HG02678 (cell line): Measurements from ENCODE around the gene ORC3.
"Not testable (repeated sequence)": the region's sequence is repeated elsewhere in the genome, so short reads cannot be mapped to it uniquely, and the experiment has no call there.

Experiments used
- ATAC-seq: cut with Tn5 transposase; IDR thresholded peaks from one replicate; pipeline ENCODE4 v1.9.1; 2021; ENCODE audit warnings: mild to moderate bottlenecking, moderate library complexity; ENCODE audit not compliant: unreplicated experiment

ORC3 gene

GRCh38 chr6:87590990-87591389, 1.1 kb downstream of the ORC3 start:
- no peak for ATAC-seq

GRCh38 chr6:87600576-87600975, 10.6 kb downstream of the ORC3 start:
- no peak for ATAC-seq

- no peak for ATAC-seq
These were observed 16.3 kb downstream of the ORC3 start for GRCh38 chr6:87606199-87606598.

- no peak for ATAC-seq
These were observed 18.9 kb downstream of the ORC3 start for GRCh38 chr6:87608802-87609201.

- ATAC-seq = not testable (repeated sequence)
These were observed 23.1 kb downstream of the ORC3 start for GRCh38 chr6:87613018-87613417.

GRCh38 chr6:87617405-87617804, 27.5 kb downstream of the ORC3 start:
- ATAC-seq = no peak

GRCh38 chr6:87618531-87618930, 28.6 kb downstream of the ORC3 start:
- ATAC-seq = no peak

- ATAC-seq = no peak
These were observed 33.3 kb downstream of the ORC3 start for GRCh38 chr6:87623248-87623647.

- ATAC-seq = no peak
These were observed 38.5 kb downstream of the ORC3 start for GRCh38 chr6:87628424-87628823.

GRCh38 chr6:87628881-87629280, 38.9 kb downstream of the ORC3 start:
- no peak for ATAC-seq

GRCh38 chr6:87630746-87631145, 40.8 kb downstream of the ORC3 start:
- no peak for ATAC-seq

GRCh38 chr6:87633851-87634250, 43.9 kb downstream of the ORC3 start:
- ATAC-seq = no peak

GRCh38 chr6:87636315-87636714, 46.4 kb downstream of the ORC3 start:
- ATAC-seq = no peak

GRCh38 chr6:87637106-87637505, 47.2 kb downstream of the ORC3 start:
- no peak for ATAC-seq

- ATAC-seq = no peak
These were observed 49.4 kb downstream of the ORC3 start for GRCh38 chr6:87639373-87639772.

- ATAC-seq = no peak
These were observed 51.2 kb downstream of the ORC3 start for GRCh38 chr6:87641065-87641692.

- peak; percentile 72 for ATAC-seq
These were observed 55.1 kb downstream of the ORC3 start for GRCh38 chr6:87645080-87645479.

GRCh38 chr6:87653074-87653962, 63.4 kb downstream of the ORC3 start:
- no peak for ATAC-seq

- ATAC-seq = no peak
These were observed 64.2 kb downstream of the ORC3 start for GRCh38 chr6:87654122-87654521.

GRCh38 chr6:87654875-87655454, 65.0 kb downstream of the ORC3 start:
- ATAC-seq = no peak

- ATAC-seq = no peak
These were observed 65.9 kb downstream of the ORC3 start for GRCh38 chr6:87655824-87656223.

GRCh38 chr6:87656857-87657256, 66.9 kb downstream of the ORC3 start:
- ATAC-seq = peak; percentile 87
